Activated naive CD8-positive, alpha-beta T cell (primary cell): ENCODE measurements around the gene RPS6KA2.
"Not testable (repeated sequence)": the region's sequence is repeated elsewhere in the genome, so short reads cannot be mapped to it uniquely, and the experiment has no call there.

ENCODE experiments used
- H3K27ac Mint-ChIP-seq: one replicate; pipeline ENCODE4 v1.8.0; 2021; ENCODE audit warnings: mixed read lengths
- H3K27me3 Mint-ChIP-seq: one replicate; pipeline ENCODE4 v1.8.0; 2021; ENCODE audit warnings: mixed read lengths
- H3K36me3 Mint-ChIP-seq: one replicate; pipeline ENCODE4 v1.8.0; 2021; ENCODE audit warnings: mixed read lengths
- H3K4me1 Mint-ChIP-seq: one replicate; pipeline ENCODE4 v1.8.0; 2021; ENCODE audit warnings: low read depth, mixed read lengths
- H3K4me3 Mint-ChIP-seq: one replicate; pipeline ENCODE4 v1.8.0; 2021; ENCODE audit warnings: mild to moderate bottlenecking, mixed read lengths
- H3K9me3 Mint-ChIP-seq: one replicate; pipeline ENCODE4 v1.8.0; 2021; ENCODE audit warnings: low read depth, mixed read lengths

RPS6KA2 gene

DNA sequence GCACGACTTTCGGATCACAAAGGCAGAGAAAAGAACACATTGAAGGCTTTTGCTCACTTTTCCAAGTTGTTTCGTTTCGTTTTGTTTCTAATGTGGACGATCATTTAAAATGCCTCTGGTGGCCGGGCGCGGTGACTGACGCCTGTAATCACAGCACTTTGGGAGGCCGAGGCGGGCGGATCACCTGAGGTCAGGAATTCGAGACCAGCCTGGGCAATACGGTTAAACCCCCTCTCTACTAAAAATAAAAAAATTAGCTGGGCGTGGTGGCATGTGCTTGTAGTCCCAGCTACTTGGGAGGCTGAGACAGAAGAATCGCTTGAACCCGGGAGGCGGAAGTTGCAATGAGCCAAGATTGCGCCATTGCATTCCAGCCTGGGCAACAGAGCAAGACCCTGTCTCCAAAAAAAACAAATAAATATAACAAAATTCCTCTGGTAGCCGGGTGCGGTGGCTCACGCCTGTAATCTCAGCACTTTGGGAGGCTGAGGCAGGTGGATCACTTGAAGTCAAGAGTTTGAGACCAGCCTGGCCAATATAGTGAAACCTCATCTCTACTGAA lies 243.2 kb downstream of the RPS6KA2 start:
- not testable (repeated sequence) for H3K9me3 Mint-ChIP-seq, H3K27me3 Mint-ChIP-seq, H3K36me3 Mint-ChIP-seq
- Mint-ChIP-seq H3K27ac (peak overlapping the region; percentile 61), H3K4me1 (peaks cover 16% of the 10 kb centered on the region), H3K4me3 (peak overlapping the region; percentile 91)

DNA sequence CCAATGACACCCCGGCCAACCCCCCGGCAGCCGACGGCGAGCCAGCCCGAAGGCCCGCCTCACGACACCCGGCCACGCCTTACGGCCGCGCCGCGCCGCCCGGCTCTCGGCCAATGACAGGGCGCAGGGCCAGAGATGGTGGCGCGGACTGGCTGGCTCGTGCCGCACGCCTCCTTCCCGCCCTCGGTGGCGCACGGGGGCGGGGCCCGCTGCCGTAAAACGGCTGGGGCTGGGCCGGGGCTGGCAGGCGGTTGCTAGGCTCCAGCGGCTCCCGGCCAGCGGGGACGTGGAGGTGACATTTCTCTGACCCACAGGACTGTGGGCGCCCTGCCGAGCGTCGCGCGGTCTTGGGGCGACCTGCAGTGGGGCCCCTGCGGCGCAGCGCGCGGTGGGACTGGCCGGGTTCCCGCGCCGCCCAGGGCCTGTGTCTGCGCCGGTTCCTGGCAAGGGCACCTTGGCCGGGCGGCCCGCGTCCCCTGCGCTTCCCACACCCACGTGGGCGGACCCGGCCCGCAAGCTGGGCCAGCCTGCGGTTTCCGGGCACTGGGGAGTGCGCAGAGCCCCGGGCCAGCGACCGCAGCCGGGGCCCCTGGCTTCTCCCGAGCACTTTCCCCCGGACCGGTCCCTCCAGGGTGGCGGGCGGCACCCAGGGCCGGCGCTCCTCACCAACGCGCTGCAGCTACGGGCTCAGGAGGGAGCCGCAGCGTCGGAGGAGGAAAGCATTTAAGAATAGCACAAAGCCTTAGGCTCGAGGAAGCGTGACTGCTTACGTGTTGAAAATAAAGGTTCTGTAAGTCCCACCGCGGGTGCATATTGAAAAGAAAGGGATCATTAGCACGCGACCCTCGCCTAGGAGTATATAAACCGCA lies 243.9 kb downstream of the RPS6KA2 start, which contains the start of gene MPC1:
TSS of gene MPC1 (minus strand) at position 8 of the 869 bp plus-strand sequence. CDS start 64 bp downstream, outside the sequence.
- H3K4me3 Mint-ChIP-seq, result peak within 1 kb of the TSS; percentile 93
- peaks cover 16% of the 10 kb centered on the region for H3K4me1 Mint-ChIP-seq
- peak within 1 kb of the TSS; percentile 61 for H3K27ac Mint-ChIP-seq
- H3K9me3 Mint-ChIP-seq, result no peaks in the 10 kb centered on the region
- no peaks in the 10 kb centered on the region for H3K27me3 Mint-ChIP-seq
- H3K36me3 Mint-ChIP-seq, result no peaks in the 10 kb centered on the region

DNA sequence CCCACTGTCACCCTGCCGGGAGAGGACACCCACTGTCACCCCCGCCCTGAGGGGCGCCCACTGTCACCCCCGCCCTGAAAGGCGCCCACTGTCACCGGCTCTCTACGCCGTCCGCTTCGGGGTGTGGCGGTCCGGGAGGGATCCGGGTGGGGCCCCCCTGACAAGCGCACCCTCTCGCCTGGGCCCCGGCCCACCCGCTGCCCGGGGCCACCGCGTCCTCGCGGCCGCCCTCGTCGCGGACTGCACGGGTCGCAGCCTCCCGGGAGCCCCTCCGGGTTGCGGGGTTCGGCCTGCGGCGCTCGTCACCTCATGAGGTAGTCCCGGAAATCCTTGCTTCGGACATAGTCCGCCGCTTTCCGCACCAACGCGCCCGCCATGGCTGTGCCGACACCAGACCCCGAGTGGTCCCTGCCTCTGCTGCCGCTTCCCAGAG lies 244.5 kb downstream of the RPS6KA2 start:
- H3K9me3 Mint-ChIP-seq, result no peaks in the 10 kb centered on the region
- no peak overlapping the region for H3K27ac Mint-ChIP-seq
- peak overlapping the region; percentile 93 for H3K4me3 Mint-ChIP-seq
- no peaks in the 10 kb centered on the region for H3K27me3 Mint-ChIP-seq
- no peaks in the 10 kb centered on the region for H3K36me3 Mint-ChIP-seq
- H3K4me1 Mint-ChIP-seq, result peaks cover 16% of the 10 kb centered on the region

DNA sequence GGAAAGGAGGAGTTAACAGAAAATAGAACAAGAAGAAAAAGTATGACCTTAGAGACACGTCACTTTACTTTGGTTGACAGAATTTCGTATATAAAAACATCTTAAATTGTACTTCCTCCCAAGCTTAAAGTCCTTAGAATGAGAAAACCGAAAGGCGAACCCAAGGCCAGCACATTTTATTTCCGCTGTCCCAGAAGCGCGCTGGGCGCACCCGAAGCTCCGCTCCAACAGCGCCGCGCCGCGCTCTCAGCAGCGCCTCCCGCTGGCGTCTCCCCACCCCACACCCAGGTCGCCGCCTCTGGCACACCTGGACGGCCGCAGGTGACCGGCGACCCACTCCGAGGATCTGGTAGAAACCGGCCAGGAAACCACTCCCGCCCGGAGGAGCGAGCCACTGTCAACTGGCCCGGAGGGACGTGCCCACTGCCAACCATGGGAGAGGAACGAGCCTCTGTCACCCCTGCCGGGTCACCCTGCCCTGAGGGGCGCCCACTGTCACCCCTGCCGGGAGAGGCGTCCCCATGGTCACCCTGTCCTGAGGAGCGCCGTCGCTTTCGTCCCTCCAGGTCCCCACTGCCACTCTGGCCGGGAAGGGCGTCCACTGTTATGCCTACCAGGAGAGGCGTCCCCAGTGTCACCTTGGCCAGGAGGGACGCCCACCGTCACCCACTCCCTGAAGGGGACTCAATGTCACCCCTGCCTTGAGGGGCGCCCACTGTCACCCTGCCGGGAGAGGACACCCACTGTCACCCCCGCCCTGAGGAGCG lies 245.1 kb downstream of the RPS6KA2 start:
- no peaks in the 10 kb centered on the region for H3K27me3 Mint-ChIP-seq
- peaks cover 16% of the 10 kb centered on the region for H3K4me1 Mint-ChIP-seq
- peak overlapping the region; percentile 58 for H3K27ac Mint-ChIP-seq
- no peaks in the 10 kb centered on the region for H3K9me3 Mint-ChIP-seq
- peak overlapping the region; percentile 93 for H3K4me3 Mint-ChIP-seq
- no peaks in the 10 kb centered on the region for H3K36me3 Mint-ChIP-seq

DNA sequence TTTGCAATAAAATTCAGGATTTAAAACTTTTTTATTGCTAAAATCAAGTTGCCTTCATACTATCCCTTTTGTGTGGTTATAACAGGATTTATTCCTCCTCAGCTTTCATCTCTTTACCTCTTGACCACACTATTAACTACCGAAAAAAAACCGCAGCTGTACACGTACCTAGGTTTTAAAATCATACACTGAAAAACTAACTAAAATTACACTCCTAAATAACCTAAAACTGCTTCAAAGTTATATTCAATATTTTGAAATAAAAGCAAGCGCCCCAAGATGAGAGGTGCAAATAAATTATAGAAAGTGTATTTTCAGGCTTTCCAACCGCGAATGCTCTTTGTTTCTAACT lies 245.7 kb downstream of the RPS6KA2 start:
- Mint-ChIP-seq H3K9me3 (no peaks in the 10 kb centered on the region), H3K27me3 (no peaks in the 10 kb centered on the region), H3K4me3 (peak overlapping the region; percentile 93), H3K36me3 (no peaks in the 10 kb centered on the region), H3K27ac (peak overlapping the region; percentile 58), H3K4me1 (peaks cover 16% of the 10 kb centered on the region)

DNA sequence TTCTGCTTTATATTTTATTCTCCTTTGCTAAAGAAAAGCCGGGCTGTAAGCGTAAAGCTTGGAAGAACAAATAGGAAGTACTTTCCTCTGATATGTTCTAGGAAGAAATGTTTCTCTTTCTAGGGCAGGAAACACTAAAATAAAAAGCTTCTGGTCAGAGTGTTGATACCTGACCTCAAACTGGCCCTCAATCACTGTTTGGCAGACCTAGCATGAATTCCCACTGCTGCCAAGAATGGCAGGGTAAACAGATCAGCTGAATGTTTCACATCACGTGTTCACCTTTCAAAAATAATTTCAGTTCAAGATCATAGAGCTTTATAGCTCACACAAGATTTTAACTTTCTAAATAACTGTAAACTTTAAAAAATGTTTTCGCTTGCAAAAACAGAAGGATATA lies 247.3 kb downstream of the RPS6KA2 start:
- H3K27me3 Mint-ChIP-seq, result no peaks in the 10 kb centered on the region
- peaks cover 16% of the 10 kb centered on the region for H3K4me1 Mint-ChIP-seq
- H3K4me3 Mint-ChIP-seq, result no peak overlapping the region

DNA sequence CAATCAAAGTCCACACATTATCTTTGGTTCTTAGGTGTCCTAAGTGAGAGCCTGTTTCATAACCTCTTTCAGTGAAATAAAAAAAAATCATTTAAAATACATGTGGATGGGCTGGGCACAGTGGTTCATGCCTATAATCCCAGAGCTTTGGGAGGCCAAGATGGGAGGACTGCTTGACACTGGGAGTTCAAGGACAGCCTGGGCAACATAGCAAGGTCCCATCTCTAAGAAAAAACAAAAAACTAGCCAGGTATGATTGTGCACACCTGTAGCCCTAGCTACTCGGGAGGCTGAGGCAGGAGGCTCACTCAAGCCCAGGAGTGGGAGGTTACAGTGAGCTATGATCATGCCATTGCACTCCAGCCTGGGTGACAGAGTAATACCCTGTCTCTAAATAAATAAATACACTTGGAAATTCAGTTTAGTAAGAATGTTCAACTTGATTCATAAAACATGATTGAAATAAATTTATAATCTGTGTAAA lies 247.9 kb downstream of the RPS6KA2 start:
- peaks cover 14% of the 10 kb centered on the region for H3K4me1 Mint-ChIP-seq
- H3K4me3 Mint-ChIP-seq, result no peak overlapping the region
- H3K9me3 Mint-ChIP-seq, result no peaks in the 10 kb centered on the region
- H3K36me3 Mint-ChIP-seq, result peaks cover 2% of the 10 kb centered on the region
- H3K27ac Mint-ChIP-seq, result no peak overlapping the region
- H3K27me3 Mint-ChIP-seq, result no peaks in the 10 kb centered on the region

More for the DNA sequence above, 247.3 kb downstream of the RPS6KA2 start:
- Mint-ChIP-seq H3K9me3 (no peaks in the 10 kb centered on the region), H3K36me3 (no peaks in the 10 kb centered on the region), H3K27ac (no peak overlapping the region)

DNA sequence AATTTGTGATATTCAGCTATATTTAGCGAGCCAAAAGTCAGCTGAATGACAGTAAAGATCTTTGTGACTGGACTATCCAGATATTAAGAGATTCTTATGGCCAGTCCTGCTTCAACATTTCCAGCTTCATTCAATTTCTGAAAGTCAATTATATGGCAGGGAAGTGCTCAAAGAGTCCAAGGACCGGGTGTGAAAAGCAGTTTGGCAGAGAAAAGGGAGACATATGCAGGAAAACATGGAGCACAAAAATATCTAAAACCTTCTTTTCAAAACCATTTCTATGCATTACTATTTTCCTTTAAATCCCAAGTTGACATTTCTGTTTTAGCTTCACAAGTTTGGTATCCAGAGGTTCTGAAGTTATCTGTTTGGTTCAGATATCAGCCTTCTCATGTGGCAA lies 249.3 kb downstream of the RPS6KA2 start:
- no peaks in the 10 kb centered on the region for H3K27me3 Mint-ChIP-seq
- peaks cover 2% of the 10 kb centered on the region for H3K36me3 Mint-ChIP-seq
- H3K27ac Mint-ChIP-seq, result no peak overlapping the region
- H3K4me1 Mint-ChIP-seq, result peaks cover 9% of the 10 kb centered on the region
- H3K9me3 Mint-ChIP-seq, result no peaks in the 10 kb centered on the region
- H3K4me3 Mint-ChIP-seq, result no peak overlapping the region

DNA sequence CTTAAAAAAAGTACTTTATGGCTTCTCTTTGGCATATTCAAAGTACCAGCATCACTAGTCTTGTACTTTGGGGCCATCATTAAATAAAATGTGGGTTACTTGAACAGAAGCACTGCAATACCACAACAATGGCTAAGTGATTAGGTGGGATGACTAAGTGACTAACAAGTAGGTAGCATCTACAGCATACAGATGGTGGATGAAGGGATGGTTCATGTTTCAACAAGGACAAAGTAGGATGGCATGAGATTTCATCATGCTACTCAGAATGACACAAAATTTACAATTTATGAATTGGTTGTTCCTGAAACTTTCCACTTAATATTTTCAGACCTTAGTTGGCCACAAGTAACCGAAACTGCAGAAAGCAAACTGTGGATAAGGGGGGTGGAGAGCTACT lies 252.0 kb downstream of the RPS6KA2 start:
- Mint-ChIP-seq H3K27ac (no peak overlapping the region), H3K9me3 (no peaks in the 10 kb centered on the region), H3K4me1 (no peaks in the 10 kb centered on the region), H3K36me3 (peaks cover 3% of the 10 kb centered on the region), H3K4me3 (no peak overlapping the region), H3K27me3 (no peaks in the 10 kb centered on the region)

DNA sequence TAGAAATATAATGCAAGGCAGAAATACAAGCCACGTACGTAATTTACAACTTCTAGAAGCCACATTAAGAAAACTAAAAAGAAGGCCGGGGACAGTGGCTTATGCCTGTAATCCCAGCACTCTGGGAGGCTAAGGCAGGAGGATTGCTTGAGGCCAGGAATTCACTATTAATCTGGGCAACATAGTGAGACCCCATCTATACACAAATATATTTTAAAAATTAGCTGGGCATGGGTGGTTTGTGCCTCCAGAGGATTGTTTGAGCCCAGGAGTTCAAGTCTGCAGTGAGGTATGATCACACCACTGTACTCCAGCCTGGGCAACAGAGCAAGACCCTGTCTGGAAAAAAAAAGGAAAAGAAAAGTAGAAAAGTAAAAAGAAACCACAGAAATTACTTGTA lies 256.6 kb downstream of the RPS6KA2 start:
- Mint-ChIP-seq H3K27ac (no peak overlapping the region), H3K4me1 (no peaks in the 10 kb centered on the region), H3K36me3 (peaks cover 11% of the 10 kb centered on the region), H3K9me3 (no peaks in the 10 kb centered on the region), H3K27me3 (no peaks in the 10 kb centered on the region), H3K4me3 (no peak overlapping the region)

DNA sequence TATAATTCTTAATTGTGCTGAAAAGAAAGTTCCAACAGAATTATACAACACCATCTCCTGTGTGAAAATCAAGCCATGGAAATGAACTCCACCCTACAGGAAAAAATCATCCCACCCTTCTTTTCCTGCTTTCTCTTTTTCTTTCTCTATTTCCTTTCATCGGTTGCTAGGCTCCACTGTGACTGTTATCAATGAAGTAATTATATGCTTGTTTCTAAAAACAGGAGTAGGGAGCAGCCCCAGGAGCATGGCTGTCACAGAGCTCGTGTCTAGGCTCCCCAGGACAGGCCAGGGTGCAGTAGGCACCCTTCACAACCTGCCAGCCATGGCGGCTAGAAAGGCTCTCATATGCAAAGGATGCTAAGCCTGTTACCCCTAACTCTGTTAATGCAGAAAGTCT lies 257.3 kb downstream of the RPS6KA2 start:
- peaks cover 11% of the 10 kb centered on the region for H3K36me3 Mint-ChIP-seq
- no peaks in the 10 kb centered on the region for H3K9me3 Mint-ChIP-seq
- no peaks in the 10 kb centered on the region for H3K4me1 Mint-ChIP-seq
- H3K4me3 Mint-ChIP-seq, result no peak overlapping the region
- no peak overlapping the region for H3K27ac Mint-ChIP-seq
- H3K27me3 Mint-ChIP-seq, result no peaks in the 10 kb centered on the region

DNA sequence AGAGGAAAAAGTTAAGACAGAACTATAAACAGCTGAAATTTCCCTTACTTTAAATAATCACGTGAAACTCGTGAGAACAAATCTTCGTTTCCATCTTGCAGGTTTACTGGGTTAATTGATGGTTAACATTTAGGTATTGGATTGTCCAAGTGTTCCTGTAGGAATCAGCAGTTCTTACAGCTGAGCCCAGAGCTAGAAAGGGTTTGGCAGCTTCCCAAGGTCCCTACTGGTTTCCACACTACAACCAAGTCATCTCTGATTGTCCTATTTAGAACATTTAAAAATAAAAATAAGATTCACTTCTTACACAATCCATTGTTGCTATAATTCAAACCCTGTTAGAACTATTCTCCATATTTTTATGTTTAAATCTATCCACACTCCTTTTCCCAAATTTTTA lies 260.1 kb downstream of the RPS6KA2 start:
- Mint-ChIP-seq H3K9me3 (no peaks in the 10 kb centered on the region), H3K4me3 (no peak overlapping the region), H3K27ac (no peak overlapping the region), H3K4me1 (no peaks in the 10 kb centered on the region), H3K36me3 (peaks cover 18% of the 10 kb centered on the region), H3K27me3 (no peaks in the 10 kb centered on the region)

DNA sequence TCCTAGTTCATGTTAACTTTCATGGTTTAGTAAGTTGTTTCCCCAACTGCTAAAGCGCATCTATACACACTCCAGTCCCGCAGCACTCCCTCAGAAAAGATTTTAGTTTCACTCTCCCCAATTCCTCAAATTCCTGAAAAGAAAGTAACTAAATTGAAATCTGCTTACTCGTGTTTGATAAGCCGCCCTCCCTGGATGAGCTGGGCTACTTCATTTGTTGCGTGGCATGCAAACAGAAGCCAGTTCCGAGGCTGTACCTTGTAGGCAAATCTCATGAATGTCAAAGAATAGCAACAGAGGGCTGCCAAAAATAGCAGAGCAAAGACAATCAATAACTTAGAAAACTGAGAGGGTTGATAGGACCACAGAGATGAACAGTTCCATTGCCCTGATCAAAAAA lies 261.2 kb downstream of the RPS6KA2 start:
- Mint-ChIP-seq H3K27me3 (no peaks in the 10 kb centered on the region), H3K27ac (no peak overlapping the region), H3K4me1 (no peaks in the 10 kb centered on the region), H3K9me3 (no peaks in the 10 kb centered on the region), H3K36me3 (peaks cover 18% of the 10 kb centered on the region), H3K4me3 (no peak overlapping the region)

DNA sequence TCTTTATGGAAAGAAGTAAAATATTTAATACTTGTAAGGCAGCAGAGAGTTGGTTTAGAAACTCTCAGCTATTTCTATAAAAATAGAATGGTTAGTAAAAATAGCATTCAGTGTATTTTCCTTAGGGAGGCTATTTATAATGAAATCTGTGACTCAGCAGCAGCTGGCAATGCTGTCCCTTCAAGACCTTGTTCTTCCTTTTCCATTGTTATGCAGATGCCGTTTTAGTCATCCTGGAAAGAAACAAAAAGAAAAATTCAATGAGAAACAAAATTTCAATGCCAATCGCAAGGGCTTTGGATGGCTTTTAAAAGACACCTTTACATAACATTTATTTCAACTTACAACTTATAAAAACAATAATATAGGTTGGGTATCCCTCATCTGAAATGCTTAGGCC lies 261.8 kb downstream of the RPS6KA2 start:
- Mint-ChIP-seq H3K27me3 (no peaks in the 10 kb centered on the region), H3K4me1 (no peaks in the 10 kb centered on the region), H3K27ac (no peak overlapping the region), H3K4me3 (no peak overlapping the region), H3K36me3 (peaks cover 18% of the 10 kb centered on the region), H3K9me3 (no peaks in the 10 kb centered on the region)

DNA sequence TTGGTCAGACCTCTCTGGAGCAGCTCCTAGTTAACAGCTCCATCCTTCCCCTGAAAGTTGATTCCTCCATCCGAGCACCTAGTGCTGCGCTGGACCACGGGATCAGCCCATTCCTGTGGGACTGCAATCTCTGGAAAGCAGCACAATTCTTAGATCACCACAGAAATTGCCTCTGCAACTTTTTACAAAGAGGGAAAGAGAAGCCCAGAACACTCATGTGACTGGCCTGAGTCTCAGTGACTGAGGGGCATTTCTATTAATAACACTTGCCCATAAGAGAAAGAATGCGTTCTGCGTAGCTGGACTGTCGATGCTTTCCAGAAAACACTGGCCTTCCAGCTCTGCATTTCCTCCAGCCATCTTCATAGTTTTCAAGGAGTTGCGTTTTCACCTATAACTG lies 262.6 kb downstream of the RPS6KA2 start:
- Mint-ChIP-seq H3K4me3 (no peak overlapping the region), H3K36me3 (peaks cover 14% of the 10 kb centered on the region), H3K27me3 (no peaks in the 10 kb centered on the region), H3K9me3 (no peaks in the 10 kb centered on the region), H3K4me1 (no peaks in the 10 kb centered on the region), H3K27ac (no peak overlapping the region)
